ENCODE results near the gene RASGEF1B. TPM values are rescaled to one million over a fixed set of nuclear protein-coding genes. Genes with fewer than 3 reads are reported as not detected.

RASGEF1B gene
- total RNA-seq, 1 donor from 2014 or later, result 0.77 TPM

DNA sequence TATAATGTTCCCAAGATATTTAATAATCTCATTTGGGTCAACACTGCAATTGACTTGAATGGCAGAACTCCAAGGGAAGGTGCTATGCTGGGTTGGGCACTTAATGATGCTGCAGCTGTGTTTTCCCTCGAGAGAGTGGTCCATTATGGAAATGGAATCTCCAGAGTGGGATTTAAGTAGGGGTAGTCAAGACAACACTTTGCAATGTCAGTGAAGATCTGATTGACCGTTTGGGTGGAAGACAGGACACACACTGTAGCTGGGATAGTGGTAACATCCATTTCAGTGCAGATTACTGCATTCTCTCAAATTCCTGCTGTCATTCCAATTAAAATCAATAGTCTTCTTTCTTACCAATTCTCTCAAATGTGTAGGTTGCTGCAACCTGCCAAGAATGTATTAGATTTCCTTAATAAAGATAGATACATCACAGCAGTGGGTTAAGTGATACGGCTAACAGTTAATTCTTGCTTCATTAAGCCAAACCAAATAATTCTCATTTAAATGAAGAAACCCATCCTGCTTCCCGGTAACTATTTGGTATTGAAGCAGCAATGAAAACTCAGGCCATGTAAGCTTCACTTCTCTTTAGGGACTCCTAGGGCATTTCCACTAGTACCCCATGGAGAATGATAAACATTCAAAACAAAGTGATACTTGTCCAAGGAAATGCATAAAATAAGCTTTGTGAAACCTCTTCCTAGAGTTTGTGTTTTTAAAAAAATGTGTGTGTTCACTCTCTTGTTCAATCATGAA lies 40.5 kb upstream of the RASGEF1B start:
- H2AFZ ChIP-seq (ENCODE audit: low read depth, low read length), result no peak overlapping the region
- DNase-seq (ENCODE audit: low read depth) (no peak), FAIRE-seq (no peak)
- Mint-ChIP-seq H3K4me1 (ENCODE audit: low read depth, unreplicated experiment) (no peaks in the 10 kb centered on the region), H3K36me3 (ENCODE audit: low read depth, unreplicated experiment) (no peaks in the 10 kb centered on the region), H3K4me3 (ENCODE audit: unreplicated experiment) (no peak overlapping the region), H3K9me3 (ENCODE audit: unreplicated experiment) (no peaks in the 10 kb centered on the region), H3K27ac (ENCODE audit: unreplicated experiment) (no peak overlapping the region), H3K27me3 (ENCODE audit: low read depth, unreplicated experiment) (peaks cover 2% of the 10 kb centered on the region)
- TF ChIP-seq, protein P1, sequence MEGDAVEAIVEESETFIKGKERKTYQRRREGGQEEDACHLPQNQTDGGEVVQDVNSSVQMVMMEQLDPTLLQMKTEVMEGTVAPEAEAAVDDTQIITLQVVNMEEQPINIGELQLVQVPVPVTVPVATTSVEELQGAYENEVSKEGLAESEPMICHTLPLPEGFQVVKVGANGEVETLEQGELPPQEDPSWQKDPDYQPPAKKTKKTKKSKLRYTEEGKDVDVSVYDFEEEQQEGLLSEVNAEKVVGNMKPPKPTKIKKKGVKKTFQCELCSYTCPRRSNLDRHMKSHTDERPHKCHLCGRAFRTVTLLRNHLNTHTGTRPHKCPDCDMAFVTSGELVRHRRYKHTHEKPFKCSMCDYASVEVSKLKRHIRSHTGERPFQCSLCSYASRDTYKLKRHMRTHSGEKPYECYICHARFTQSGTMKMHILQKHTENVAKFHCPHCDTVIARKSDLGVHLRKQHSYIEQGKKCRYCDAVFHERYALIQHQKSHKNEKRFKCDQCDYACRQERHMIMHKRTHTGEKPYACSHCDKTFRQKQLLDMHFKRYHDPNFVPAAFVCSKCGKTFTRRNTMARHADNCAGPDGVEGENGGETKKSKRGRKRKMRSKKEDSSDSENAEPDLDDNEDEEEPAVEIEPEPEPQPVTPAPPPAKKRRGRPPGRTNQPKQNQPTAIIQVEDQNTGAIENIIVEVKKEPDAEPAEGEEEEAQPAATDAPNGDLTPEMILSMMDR (IDR thresholded peaks at IDR 0.05; ENCODE audit: insufficient read depth, low read depth, low read length), result no peak
- no peak for TF ChIP-seq EZH2 (IDR thresholded peaks at IDR 0.05; ENCODE audit: insufficient read depth, low read length)
- no peaks in the 10 kb centered on the region for H3K36me3 ChIP-seq (ENCODE audit: insufficient read depth, low read length)
- no peaks in the 10 kb centered on the region for H4K20me1 ChIP-seq (ENCODE audit: insufficient read depth, low read length)
- no peak overlapping the region for H3K27ac ChIP-seq (ENCODE audit: low read depth, low read length)
- no peak overlapping the region for H3K4me3 ChIP-seq (ENCODE audit: insufficient read depth, low read depth, low read length)
- H3K9ac ChIP-seq (ENCODE audit: low read length), result no peak overlapping the region
- H3K4me1 ChIP-seq (ENCODE audit: insufficient read depth, low read length), result no peaks in the 10 kb centered on the region
- H3K27me3 ChIP-seq (ENCODE audit: insufficient read depth, low read length), result no peaks in the 10 kb centered on the region
- no peaks in the 10 kb centered on the region for H3K9me3 ChIP-seq (ENCODE audit: insufficient read depth, low read depth, low read length)
- H3K4me2 ChIP-seq (ENCODE audit: low read length), result no peak overlapping the region
- no peaks in the 10 kb centered on the region for H3K79me2 ChIP-seq (ENCODE audit: insufficient read depth, low read length)

- Mint-ChIP-seq H3K27me3 (ENCODE audit: low read depth, unreplicated experiment) (peaks cover 4% of the 10 kb centered on the region), H3K9me3 (ENCODE audit: unreplicated experiment) (no peaks in the 10 kb centered on the region), H3K36me3 (ENCODE audit: low read depth, unreplicated experiment) (no peaks in the 10 kb centered on the region), H3K4me3 (ENCODE audit: unreplicated experiment) (no peak overlapping the region), H3K4me1 (ENCODE audit: low read depth, unreplicated experiment) (no peaks in the 10 kb centered on the region), H3K27ac (ENCODE audit: unreplicated experiment) (no peak overlapping the region)
- H2AFZ ChIP-seq (ENCODE audit: low read depth, low read length), result no peak overlapping the region
- H3K4me2 ChIP-seq (ENCODE audit: low read length), result no peak overlapping the region
- H3K9me3 ChIP-seq (ENCODE audit: insufficient read depth, low read depth, low read length), result no peaks in the 10 kb centered on the region
- no peaks in the 10 kb centered on the region for H3K4me1 ChIP-seq (ENCODE audit: insufficient read depth, low read length)
- TF ChIP-seq, protein P1 (IDR thresholded peaks at IDR 0.05; ENCODE audit: insufficient read depth, low read depth, low read length), result no peak
- TF ChIP-seq EZH2 (IDR thresholded peaks at IDR 0.05; ENCODE audit: insufficient read depth, low read length), result no peak
- no peaks in the 10 kb centered on the region for H3K27me3 ChIP-seq (ENCODE audit: insufficient read depth, low read length)
- H3K4me3 ChIP-seq (ENCODE audit: insufficient read depth, low read depth, low read length), result no peak overlapping the region
- FAIRE-seq, result no peak
- no peaks in the 10 kb centered on the region for H3K79me2 ChIP-seq (ENCODE audit: insufficient read depth, low read length)
- no peaks in the 10 kb centered on the region for H3K36me3 ChIP-seq (ENCODE audit: insufficient read depth, low read length)
- H4K20me1 ChIP-seq (ENCODE audit: insufficient read depth, low read length), result no peaks in the 10 kb centered on the region
- H3K27ac ChIP-seq (ENCODE audit: low read depth, low read length), result no peak overlapping the region
- no peak overlapping the region for H3K9ac ChIP-seq (ENCODE audit: low read length)
- DNase-seq (ENCODE audit: low read depth), result no peak
Observed at GRCh38 chr4:81510643-81511178, 39.0 kb upstream of the RASGEF1B start.

GRCh38 chr4:81509822-81510221 lies 38.1 kb upstream of the RASGEF1B start:
- Mint-ChIP-seq H3K9me3 (ENCODE audit: unreplicated experiment) (no peaks in the 10 kb centered on the region), H3K27me3 (ENCODE audit: low read depth, unreplicated experiment) (peaks cover 5% of the 10 kb centered on the region), H3K4me3 (ENCODE audit: unreplicated experiment) (no peak overlapping the region), H3K36me3 (ENCODE audit: low read depth, unreplicated experiment) (no peaks in the 10 kb centered on the region), H3K27ac (ENCODE audit: unreplicated experiment) (no peak overlapping the region), H3K4me1 (ENCODE audit: low read depth, unreplicated experiment) (no peaks in the 10 kb centered on the region)
- Histone ChIP-seq H3K36me3 (ENCODE audit: insufficient read depth, low read length) (no peaks in the 10 kb centered on the region), H3K27ac (ENCODE audit: low read depth, low read length) (no peak overlapping the region), H3K4me2 (ENCODE audit: low read length) (no peak overlapping the region), H3K9ac (ENCODE audit: low read length) (no peak overlapping the region), H2AFZ (ENCODE audit: low read depth, low read length) (no peak overlapping the region), H3K4me3 (ENCODE audit: insufficient read depth, low read depth, low read length) (no peak overlapping the region), H3K9me3 (ENCODE audit: insufficient read depth, low read depth, low read length) (no peaks in the 10 kb centered on the region), H3K4me1 (ENCODE audit: insufficient read depth, low read length) (no peaks in the 10 kb centered on the region), H4K20me1 (ENCODE audit: insufficient read depth, low read length) (no peaks in the 10 kb centered on the region), H3K79me2 (ENCODE audit: insufficient read depth, low read length) (no peaks in the 10 kb centered on the region), H3K27me3 (ENCODE audit: insufficient read depth, low read length) (no peaks in the 10 kb centered on the region)
- TF ChIP-seq EZH2 (IDR thresholded peaks at IDR 0.05; ENCODE audit: insufficient read depth, low read length), result no peak
- TF ChIP-seq, protein P1 (IDR thresholded peaks at IDR 0.05; ENCODE audit: insufficient read depth, low read depth, low read length), result no peak
- FAIRE-seq (no peak), DNase-seq (ENCODE audit: low read depth) (no peak)
